Measurements from ENCODE around the gene PARD3B. TPM values are rescaled to one million over a fixed set of nuclear protein-coding genes. Genes with fewer than 3 reads are reported as not detected.

PARD3B gene
- total and polyA plus RNA-seq, 2 of the 4 experiments (the other 2 are of a cell fraction), result 3.3 to 15.6 TPM

DNA sequence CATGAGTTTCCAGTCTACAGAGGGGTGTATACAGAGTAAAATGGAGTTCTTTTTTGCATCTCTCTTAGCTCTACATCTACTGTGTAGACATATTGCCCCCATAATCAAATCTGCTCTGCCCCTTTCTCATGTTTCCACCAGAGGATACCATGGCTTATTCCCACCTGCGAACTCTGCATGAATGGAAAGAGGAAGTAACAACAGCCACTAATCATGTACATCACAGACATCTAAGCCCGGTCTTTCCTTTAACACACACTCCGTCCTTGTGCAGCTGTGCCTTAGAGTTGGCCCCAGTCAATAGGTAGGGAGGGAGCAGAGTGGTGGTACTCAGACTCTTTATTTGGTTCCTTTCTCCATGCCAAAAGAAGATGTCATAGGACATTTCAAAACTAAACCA is 989.7 kb downstream of the PARD3B start:
- H3K27ac ChIP-seq (ENCODE audit: insufficient read depth, low read length), result no peak overlapping the region
- H3K23ac ChIP-seq (ENCODE audit: low read depth, low read length), result no peak overlapping the region
- no peak overlapping the region for H3K14ac ChIP-seq (replicated peaks; ENCODE audit: low read depth, low read length)
- H2AK9ac ChIP-seq (replicated peaks; ENCODE audit: low read depth, low read length, poor library complexity), result no peak overlapping the region
- H4K20me1 ChIP-seq (ENCODE audit: insufficient read depth, low read length), result no peaks in the 10 kb centered on the region
- no peaks in the 10 kb centered on the region for H3K27me3 ChIP-seq (ENCODE audit: control insufficient read depth, insufficient read depth, low read length)
- TF ChIP-seq, protein P1, sequence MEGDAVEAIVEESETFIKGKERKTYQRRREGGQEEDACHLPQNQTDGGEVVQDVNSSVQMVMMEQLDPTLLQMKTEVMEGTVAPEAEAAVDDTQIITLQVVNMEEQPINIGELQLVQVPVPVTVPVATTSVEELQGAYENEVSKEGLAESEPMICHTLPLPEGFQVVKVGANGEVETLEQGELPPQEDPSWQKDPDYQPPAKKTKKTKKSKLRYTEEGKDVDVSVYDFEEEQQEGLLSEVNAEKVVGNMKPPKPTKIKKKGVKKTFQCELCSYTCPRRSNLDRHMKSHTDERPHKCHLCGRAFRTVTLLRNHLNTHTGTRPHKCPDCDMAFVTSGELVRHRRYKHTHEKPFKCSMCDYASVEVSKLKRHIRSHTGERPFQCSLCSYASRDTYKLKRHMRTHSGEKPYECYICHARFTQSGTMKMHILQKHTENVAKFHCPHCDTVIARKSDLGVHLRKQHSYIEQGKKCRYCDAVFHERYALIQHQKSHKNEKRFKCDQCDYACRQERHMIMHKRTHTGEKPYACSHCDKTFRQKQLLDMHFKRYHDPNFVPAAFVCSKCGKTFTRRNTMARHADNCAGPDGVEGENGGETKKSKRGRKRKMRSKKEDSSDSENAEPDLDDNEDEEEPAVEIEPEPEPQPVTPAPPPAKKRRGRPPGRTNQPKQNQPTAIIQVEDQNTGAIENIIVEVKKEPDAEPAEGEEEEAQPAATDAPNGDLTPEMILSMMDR (conservative IDR thresholded peaks at IDR 0.05; ENCODE audit: low read depth, low read length), result no peak
- TF ChIP-seq RFX5 (IDR thresholded peaks at IDR 0.05; ENCODE audit: low read depth, low read length) (no peak), RAD21 (IDR thresholded peaks at IDR 0.05; ENCODE audit: low read length) (no peak), POLR2A (IDR thresholded peaks at IDR 0.05; ENCODE audit: low read depth, low read length) (no peak), FOS (IDR thresholded peaks at IDR 0.05; ENCODE audit: low read depth, low read length) (no peak), NFE2L2 (IDR thresholded peaks at IDR 0.05; ENCODE audit: low read depth, low read length) (no peak), CEBPB (IDR thresholded peaks at IDR 0.05; ENCODE audit: low read depth, low read length) (no peak), MAFK (IDR thresholded peaks at IDR 0.05; ENCODE audit: low read depth, low read length) (no peak), BHLHE40 (IDR thresholded peaks at IDR 0.05; ENCODE audit: low read depth, low read length) (no peak), SMC3 (IDR thresholded peaks at IDR 0.05; ENCODE audit: low read depth, low read length) (no peak), RCOR1 (IDR thresholded peaks at IDR 0.05; ENCODE audit: insufficient replicate concordance, low read length) (no peak), MXI1 (IDR thresholded peaks at IDR 0.05; ENCODE audit: borderline replicate concordance, low read depth, low read length) (no peak), CHD1 (IDR thresholded peaks at IDR 0.05; ENCODE audit: low read depth, low read length) (no peak), MAZ (IDR thresholded peaks at IDR 0.05; ENCODE audit: borderline replicate concordance, low read depth, low read length) (no peak)
- TF ChIP-seq, protein P2, sequence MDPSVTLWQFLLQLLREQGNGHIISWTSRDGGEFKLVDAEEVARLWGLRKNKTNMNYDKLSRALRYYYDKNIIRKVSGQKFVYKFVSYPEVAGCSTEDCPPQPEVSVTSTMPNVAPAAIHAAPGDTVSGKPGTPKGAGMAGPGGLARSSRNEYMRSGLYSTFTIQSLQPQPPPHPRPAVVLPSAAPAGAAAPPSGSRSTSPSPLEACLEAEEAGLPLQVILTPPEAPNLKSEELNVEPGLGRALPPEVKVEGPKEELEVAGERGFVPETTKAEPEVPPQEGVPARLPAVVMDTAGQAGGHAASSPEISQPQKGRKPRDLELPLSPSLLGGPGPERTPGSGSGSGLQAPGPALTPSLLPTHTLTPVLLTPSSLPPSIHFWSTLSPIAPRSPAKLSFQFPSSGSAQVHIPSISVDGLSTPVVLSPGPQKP (IDR thresholded peaks at IDR 0.05; ENCODE audit: borderline replicate concordance, low read depth, low read length), result no peak
- TF ChIP-seq, protein P3, sequence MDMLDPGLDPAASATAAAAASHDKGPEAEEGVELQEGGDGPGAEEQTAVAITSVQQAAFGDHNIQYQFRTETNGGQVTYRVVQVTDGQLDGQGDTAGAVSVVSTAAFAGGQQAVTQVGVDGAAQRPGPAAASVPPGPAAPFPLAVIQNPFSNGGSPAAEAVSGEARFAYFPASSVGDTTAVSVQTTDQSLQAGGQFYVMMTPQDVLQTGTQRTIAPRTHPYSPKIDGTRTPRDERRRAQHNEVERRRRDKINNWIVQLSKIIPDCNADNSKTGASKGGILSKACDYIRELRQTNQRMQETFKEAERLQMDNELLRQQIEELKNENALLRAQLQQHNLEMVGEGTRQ (IDR thresholded peaks at IDR 0.05; ENCODE audit: low read depth, low read length), result no peak
- intact Hi-C loops (cut with micrococcal nuclease) (no loop called here), dilution Hi-C loops (cut with HindIII; ENCODE audit: low sequenced_read_pairs, unreplicated experiment) (no loop called here), in situ Hi-C loops (cut with MboI; ENCODE audit: low sequenced_read_pairs) (loop anchor here (25.0 kb wide), 1 partner anchor 102 kb away; no protein-coding TSS in a partner anchor)
- no peak overlapping the region for H2AK5ac ChIP-seq (ENCODE audit: low read depth, low read length)
- no peak overlapping the region for H4K91ac ChIP-seq (ENCODE audit: insufficient read depth, low read depth, low read length)
- no CpG with 5 or more reads among the region's 3 CpGs for WGBS, 2 experiments (ENCODE audit: extremely low coverage in 2 of 2, insufficient read length in 1 of 2)
- no peak overlapping the region for H3K4me2 ChIP-seq (ENCODE audit: low read depth, low read length)
- H2AFZ ChIP-seq (replicated peaks; ENCODE audit: low read length, poor library complexity), result no peak overlapping the region
- 0 out of 2 replicates have a peak, but pooled peaks cover 3% of the 10 kb centered on the region for H3K9me1 ChIP-seq (ENCODE audit: insufficient read depth, low read length)
- H2BK5ac ChIP-seq (ENCODE audit: low read depth, low read length, poor library complexity, severe bottlenecking), result no peak overlapping the region
- no TSS peak for BruUV-seq (replicated peaks)
- DNase-seq, result no peak
- H2BK15ac ChIP-seq (ENCODE audit: low read depth, low read length), result no peak overlapping the region
- H4K5ac ChIP-seq (ENCODE audit: low read depth, low read length), result no peak overlapping the region
- CTCF ChIA-PET, result no interaction called here
- no peaks in the 10 kb centered on the region for H3K4me1 ChIP-seq (ENCODE audit: control insufficient read depth, insufficient read depth, low read length)
- no peak overlapping the region for H4K8ac ChIP-seq (ENCODE audit: low read depth in 2 of 2, low read length in 2 of 2)
- H3K4me3 ChIP-seq (ENCODE audit: insufficient read depth, low read depth, low read length), result no peak overlapping the region
- no peak overlapping the region for H3K18ac ChIP-seq (ENCODE audit: low read depth, low read length)
- H2BK20ac ChIP-seq (ENCODE audit: low read depth, low read length), result no peak overlapping the region
- H3K4ac ChIP-seq (ENCODE audit: low read depth, low read length), result no peak overlapping the region
- ATAC-seq (ENCODE audit: low read depth), result no peak
- POLR2A ChIA-PET (ENCODE audit: unreplicated experiment), result no interaction called here
- no peaks in the 10 kb centered on the region for H3K79me1 ChIP-seq (ENCODE audit: low read depth in 1 of 2, low read length in 2 of 2)
- H3K9ac ChIP-seq (ENCODE audit: low read depth, low read length), result no peak overlapping the region
- no peaks in the 10 kb centered on the region for H3K36me3 ChIP-seq (ENCODE audit: control insufficient read depth, insufficient read depth, low read length)
- no peak overlapping the region for H2BK120ac ChIP-seq (ENCODE audit: low read depth, low read length)
- no peak overlapping the region for H3K56ac ChIP-seq (ENCODE audit: extremely low read depth, insufficient read depth, low read length)
- no peaks in the 10 kb centered on the region for H3K9me3 ChIP-seq (ENCODE audit: control insufficient read depth, insufficient read depth, low read length)
